ENCODE data around the gene CCNY.

The CCNY gene

DNA sequence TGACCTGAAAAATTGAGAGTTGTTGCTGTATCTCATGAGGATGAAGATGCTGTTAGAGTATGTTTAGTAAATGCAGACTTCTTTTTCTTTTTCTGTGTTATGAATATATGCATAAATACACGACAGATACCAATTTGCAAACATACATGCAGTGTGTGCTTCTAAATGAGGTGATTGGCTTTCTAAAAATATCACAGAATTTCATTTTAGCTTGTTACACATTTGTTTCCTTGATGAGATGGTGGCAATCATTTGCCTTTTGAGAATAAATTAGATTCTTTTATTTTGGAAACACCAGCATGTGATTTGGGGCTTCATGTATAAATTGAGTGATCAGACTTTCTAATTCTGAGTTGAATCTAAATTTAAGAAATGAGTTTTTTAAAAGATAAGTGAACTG lies 29.7 kb downstream of the CCNY start:
- H3K4me3 ChIP-seq (ENCODE audit: low read depth, low read length), result no peak overlapping the region
- TF ChIP-seq, protein P1, sequence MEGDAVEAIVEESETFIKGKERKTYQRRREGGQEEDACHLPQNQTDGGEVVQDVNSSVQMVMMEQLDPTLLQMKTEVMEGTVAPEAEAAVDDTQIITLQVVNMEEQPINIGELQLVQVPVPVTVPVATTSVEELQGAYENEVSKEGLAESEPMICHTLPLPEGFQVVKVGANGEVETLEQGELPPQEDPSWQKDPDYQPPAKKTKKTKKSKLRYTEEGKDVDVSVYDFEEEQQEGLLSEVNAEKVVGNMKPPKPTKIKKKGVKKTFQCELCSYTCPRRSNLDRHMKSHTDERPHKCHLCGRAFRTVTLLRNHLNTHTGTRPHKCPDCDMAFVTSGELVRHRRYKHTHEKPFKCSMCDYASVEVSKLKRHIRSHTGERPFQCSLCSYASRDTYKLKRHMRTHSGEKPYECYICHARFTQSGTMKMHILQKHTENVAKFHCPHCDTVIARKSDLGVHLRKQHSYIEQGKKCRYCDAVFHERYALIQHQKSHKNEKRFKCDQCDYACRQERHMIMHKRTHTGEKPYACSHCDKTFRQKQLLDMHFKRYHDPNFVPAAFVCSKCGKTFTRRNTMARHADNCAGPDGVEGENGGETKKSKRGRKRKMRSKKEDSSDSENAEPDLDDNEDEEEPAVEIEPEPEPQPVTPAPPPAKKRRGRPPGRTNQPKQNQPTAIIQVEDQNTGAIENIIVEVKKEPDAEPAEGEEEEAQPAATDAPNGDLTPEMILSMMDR (IDR thresholded peaks at IDR 0.05; ENCODE audit: low read depth, low read length, missing control alignments), result no peak
- DNase-seq (ENCODE audit: low read depth), result no peak

DNA sequence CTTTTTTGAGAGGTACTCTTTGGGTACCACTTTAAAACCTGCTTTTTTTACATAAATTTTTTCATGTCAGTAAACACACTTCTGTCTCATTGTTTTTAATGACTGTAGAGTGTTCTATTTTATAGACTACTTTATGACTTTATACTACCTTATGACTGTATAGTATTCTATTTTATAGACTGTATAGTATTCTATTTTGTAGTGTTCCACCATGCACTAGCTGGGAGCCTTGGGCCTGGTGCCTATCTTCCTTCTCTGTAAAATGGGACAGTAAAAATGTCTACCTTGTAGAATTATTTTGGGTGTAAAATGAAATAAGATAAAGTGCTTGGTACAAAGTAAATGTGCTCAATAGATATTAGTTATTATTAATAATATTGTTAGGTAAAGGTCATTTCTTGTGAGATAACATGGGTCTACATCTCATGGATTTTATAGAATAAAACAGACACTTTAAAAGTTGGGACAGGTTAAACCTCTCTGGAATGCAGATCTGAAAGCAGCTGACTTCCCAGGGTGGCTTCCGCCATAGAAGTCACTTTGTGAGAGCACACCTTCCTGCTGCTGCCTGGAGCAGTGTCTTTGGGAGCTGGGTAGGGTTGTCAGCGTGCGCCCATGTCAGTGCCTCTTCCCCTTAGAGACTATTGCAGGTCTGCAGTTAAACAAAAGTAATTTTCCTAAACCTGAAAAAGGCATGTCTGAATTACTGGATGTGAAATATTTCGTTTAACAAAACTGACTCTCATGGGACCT lies 31.0 kb downstream of the CCNY start:
- DNase-seq (ENCODE audit: low read depth), result no peak
- TF ChIP-seq, protein P1 (IDR thresholded peaks at IDR 0.05; ENCODE audit: low read depth, low read length, missing control alignments), result no peak
- H3K4me3 ChIP-seq (ENCODE audit: low read depth, low read length), result no peak overlapping the region

DNA sequence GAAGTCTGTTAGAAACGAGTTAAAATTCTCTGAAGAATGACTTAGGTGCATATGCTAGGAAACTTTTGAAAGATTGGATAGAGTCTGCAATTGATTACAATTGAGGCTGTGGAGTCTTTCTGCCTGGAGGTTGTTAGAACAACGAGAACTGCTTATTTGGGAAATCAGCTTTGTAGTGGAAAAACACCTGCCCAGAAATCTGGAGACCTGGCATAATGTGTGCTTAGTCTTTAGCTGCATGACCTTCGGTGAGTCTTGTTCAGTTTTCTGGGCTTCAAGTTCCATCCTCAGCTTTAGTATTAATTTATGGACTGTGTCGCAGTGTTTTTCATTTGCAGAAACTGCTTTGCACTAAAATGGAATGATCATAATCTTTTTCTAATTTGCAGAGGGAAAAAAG lies 31.7 kb downstream of the CCNY start:
- H3K4me3 ChIP-seq (ENCODE audit: low read depth, low read length), result no peak overlapping the region
- TF ChIP-seq, protein P1 (IDR thresholded peaks at IDR 0.05; ENCODE audit: low read depth, low read length, missing control alignments), result no peak
- DNase-seq (ENCODE audit: low read depth), result no peak

DNA sequence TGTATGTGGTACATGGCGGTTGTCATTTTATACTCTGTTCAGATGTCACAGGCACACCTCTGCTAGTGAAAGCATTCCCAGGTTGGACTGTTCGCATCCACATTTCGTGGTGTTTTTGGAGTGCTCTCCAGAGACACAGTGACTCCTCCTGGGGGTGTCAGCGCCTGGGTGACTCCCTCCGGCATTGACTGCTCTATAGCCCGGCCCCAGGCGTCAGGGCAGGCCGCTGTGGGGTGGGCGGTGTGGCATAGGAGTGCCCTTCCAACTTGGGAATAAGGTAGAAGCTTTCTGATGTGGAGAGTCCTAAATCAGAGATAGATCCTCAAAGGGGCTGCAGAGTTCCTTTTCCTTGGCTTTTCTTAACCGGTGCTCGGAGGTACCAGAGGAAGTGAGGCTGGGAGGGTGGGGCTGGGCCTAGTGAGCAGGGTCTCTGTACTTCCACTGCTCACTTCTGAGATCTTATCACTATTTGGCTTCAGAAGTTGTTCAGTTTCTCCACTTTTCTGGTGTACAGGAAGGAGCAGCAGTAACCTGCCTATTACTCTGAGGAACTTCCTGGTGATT lies 32.3 kb downstream of the CCNY start:
- no peak overlapping the region for H3K4me3 ChIP-seq (ENCODE audit: low read depth, low read length)
- DNase-seq (ENCODE audit: low read depth), result no peak
- TF ChIP-seq, protein P1 (IDR thresholded peaks at IDR 0.05; ENCODE audit: low read depth, low read length, missing control alignments), result no peak

DNA sequence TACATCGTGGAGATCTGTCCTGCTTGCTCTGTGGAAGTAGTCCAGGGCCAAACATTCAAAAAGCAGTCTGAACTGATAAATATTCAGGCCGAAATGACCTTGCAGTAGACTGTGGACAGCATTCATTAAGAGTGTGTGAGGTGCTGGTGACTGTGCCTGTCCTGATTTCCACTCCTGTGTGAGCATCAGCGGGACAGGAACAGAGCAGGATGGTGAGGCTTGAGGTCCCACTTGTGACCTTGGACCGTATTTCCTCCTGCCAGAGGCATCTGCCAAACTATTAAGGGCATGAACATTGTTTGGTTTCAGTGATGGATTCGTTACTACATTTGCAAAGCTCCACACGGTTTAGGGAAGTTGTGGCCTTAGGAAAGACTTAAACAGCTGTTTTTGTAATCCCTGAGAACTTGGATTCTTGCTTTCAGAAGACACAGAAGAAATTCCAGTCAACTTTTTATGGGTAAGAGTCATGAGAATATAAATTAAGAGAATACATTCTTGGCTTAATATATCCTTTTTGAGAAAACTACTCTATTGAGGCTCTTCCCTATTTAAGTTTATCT lies 32.8 kb downstream of the CCNY start:
- TF ChIP-seq, protein P1 (IDR thresholded peaks at IDR 0.05; ENCODE audit: low read depth, low read length, missing control alignments), result no peak
- no peak for DNase-seq (ENCODE audit: low read depth)
- H3K4me3 ChIP-seq (ENCODE audit: low read depth, low read length), result no peak overlapping the region

DNA sequence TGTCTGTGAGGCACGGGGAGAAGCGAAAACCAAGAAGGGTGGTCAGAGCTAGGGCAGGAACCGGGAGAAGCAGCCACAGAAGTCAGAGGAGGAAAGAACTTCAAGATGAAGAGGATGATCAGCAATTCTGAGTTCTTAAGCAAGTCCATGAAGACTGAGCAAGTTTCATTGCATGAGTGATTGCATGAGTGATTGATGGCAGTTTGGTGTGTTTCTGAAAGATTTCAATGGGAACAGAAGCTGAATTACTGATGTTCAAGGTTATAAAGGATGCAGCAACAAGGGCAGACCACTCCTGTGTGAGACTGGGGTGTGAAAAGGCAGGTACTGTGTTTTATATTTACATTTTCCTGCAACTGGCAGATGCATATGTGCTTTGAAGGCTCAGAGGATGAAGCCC lies 35.4 kb downstream of the CCNY start:
- TF ChIP-seq, protein P1 (IDR thresholded peaks at IDR 0.05; ENCODE audit: low read depth, low read length, missing control alignments), result no peak
- no peak overlapping the region for H3K4me3 ChIP-seq (ENCODE audit: low read depth, low read length)
- DNase-seq (ENCODE audit: low read depth), result no peak

All from GM12864 (cell line).